Epithelial cell of esophagus (primary cell): ENCODE results near the gene HDAC4.

Experiments
- DNase-seq: peaks from one replicate; pipeline ENCODE4 v3.0.0; 2010; ENCODE audit warnings: low read depth
- H3K4me3 ChIP-seq: 2 replicates; pipeline ENCODE4 v1.5.1; 2011; ENCODE audit warnings: mild to moderate bottlenecking, low read length, control low read depth
- TF ChIP-seq, protein P1 (sequence below): IDR thresholded peaks from 2 replicates; pipeline ENCODE4 v1.5.1; 2011; ENCODE audit warnings: low read depth, mild to moderate bottlenecking, low read length, control low read depth, inconsistent platforms; ENCODE audit not compliant: insufficient read depth; ENCODE audit errors: missing control alignments

Gene HDAC4

DNA sequence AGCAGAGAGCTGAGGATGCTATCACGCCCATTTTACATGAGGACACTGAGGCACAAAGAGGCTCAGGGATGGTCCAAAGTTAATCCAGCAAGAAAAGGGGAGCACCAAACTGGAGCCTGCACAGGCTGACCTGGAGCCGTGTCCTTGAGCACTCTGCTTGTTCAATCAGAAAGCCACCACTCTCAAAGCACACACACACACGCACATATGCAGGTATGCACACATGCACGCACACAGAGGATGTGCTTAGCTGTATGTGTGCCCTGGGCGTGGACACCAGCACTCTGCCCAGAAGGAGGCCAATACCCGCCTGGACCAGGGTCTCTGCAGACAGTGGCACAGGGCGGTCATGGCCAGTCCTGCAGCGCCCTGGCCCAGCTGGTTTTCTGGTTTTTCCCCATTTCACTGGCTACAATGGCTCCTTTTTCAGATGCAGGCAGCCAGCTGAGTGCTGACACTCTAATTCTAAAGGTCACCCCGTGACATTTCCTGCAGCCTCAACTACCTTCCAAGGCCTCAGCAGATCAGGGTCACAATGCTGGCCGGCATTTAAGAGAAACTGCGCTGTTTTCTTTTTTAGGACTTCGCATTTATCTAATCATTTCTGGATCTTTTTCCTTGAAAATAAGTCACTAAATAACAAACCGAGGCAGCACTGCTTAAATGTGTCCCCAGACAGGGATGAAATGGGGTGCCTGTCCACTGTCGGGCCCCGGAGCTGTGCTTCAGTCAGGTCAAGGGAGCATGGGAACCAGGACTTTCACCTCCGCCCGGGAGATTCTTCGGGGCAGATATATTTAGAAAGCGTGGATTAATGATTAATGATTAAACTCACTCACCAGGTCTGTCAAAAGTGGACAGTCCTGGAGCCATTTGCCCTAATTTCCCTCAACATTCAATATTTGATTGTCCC is 104.5 kb downstream of the HDAC4 start:
- TF ChIP-seq, protein P1, sequence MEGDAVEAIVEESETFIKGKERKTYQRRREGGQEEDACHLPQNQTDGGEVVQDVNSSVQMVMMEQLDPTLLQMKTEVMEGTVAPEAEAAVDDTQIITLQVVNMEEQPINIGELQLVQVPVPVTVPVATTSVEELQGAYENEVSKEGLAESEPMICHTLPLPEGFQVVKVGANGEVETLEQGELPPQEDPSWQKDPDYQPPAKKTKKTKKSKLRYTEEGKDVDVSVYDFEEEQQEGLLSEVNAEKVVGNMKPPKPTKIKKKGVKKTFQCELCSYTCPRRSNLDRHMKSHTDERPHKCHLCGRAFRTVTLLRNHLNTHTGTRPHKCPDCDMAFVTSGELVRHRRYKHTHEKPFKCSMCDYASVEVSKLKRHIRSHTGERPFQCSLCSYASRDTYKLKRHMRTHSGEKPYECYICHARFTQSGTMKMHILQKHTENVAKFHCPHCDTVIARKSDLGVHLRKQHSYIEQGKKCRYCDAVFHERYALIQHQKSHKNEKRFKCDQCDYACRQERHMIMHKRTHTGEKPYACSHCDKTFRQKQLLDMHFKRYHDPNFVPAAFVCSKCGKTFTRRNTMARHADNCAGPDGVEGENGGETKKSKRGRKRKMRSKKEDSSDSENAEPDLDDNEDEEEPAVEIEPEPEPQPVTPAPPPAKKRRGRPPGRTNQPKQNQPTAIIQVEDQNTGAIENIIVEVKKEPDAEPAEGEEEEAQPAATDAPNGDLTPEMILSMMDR: no peak
- no peak for DNase-seq
- no peak overlapping the region for H3K4me3 ChIP-seq

DNA sequence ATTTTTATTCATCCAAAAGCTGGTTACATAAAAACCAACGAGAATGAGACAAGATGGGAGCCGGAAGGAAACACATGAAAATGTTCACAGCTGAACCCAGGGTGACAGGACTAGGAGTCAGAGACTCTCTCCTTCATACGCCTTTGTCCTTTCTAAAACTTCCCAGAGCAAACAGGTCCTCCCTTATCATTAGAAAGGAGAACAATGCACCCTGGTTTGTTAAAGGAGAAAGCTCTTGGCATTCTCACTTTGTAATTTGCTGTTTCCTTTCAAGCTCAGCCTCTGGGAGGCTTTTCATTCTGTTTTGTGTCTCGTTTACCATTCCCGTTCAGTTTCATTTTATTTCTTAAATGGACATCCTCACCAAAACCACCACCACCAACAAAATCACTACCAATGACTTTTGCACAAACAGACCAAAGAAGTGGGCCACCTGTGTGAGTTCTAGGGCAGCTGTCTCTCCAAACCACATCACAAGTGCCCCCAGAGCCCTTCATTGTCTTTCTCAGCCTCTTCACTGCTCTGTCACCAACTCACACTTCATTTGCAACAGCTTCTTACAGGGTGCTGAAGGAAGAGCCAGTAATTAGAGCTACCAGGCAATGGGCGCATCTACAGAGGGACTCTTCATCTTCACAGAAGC is 105.3 kb downstream of the HDAC4 start:
- H3K4me3 ChIP-seq: no peak overlapping the region
- DNase-seq: no peak
- TF ChIP-seq, protein P1: no peak

- H3K4me3 ChIP-seq: no peak overlapping the region
- TF ChIP-seq, protein P1: no peak
- no peak for DNase-seq
Measured at GRCh38 chr2:239294571-239295054, 106.2 kb downstream of the HDAC4 start.

- DNase-seq: no peak
- H3K4me3 ChIP-seq: no peak overlapping the region
- TF ChIP-seq, protein P1: no peak
Measured at GRCh38 chr2:239293775-239294430, 106.9 kb downstream of the HDAC4 start.

DNA sequence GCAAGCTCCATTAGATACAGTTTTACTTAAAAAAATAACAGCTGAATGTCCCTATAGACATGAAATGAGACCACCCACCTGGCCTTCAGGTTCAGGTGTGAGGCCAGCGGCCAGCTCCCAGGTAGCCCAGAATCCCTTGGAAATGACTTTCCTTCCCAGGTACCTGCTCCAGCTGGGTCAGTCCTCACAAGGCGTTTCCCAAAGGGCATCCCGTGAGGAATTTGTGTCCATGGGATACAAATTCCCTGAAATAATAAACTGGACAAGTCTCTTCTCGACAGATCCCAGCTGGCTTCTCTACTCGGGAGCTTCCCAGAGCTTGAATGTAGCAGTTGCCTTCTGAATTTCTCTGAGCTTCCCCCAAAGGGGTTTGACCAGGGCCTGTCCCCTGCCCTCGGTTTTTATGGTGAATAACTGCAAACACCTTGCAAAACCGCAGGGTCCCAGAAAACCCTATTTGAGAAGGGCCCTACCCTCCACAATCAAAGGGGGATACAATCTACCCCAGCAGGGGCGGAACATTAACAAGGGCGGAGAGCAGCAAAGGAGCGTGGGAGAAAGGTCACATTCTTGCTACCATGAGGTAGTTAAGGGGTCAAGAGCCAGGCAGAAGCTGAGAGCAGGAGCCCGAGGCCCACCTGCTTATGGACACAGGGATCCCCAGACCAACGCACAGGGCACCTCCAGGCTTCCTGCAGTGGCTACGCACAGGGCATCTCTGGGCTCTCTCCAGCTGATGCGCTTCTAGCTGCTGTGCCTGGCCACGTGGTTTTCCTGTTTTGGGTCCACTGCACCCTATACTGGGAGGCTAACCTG is 107.7 kb downstream of the HDAC4 start:
- TF ChIP-seq, protein P1: no peak
- no peak for DNase-seq
- H3K4me3 ChIP-seq: no peak overlapping the region

GRCh38 chr2:239292531-239292930 is 108.3 kb downstream of the HDAC4 start:
- no peak overlapping the region for H3K4me3 ChIP-seq
- TF ChIP-seq, protein P1: no peak
- no peak for DNase-seq
